ENCODE measurements around the gene FNDC11.

Gene FNDC11

DNA sequence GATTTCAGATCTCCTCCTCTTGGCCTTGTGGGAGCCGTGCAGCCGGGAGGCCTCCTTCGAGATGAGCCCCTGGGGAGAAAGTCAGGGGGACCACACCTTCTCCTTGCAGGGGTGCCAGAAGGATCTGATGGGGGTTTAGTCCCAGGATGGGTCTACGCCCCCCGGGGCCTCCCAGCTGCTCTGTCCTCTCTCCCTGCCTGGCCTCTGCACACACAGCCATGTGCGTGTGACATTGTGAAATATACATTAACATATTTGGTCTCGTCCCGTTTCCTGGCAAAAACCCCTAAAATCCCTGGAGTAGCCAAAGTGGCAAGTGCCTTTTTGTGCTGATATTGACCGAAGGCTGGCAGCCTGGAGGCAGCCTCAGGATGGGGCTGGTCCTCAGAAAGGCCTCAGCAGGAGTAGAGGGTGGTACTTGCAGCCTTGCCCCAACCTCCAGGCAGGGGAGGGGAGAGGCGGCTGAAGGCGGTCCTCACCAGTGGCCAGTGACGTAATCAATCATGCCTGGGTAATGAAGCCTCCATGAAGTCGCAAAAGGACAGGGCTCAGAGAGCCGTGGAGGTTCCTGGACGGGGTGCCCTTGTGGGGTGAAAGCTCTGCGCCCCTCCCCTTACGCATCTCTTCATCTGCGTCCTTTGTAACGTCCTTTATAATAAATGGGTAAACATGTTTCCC is 25.2 kb downstream of the FNDC11 start:
- DNase-seq (ENCODE audit: low read depth in 3 of 3): no peak

DNA sequence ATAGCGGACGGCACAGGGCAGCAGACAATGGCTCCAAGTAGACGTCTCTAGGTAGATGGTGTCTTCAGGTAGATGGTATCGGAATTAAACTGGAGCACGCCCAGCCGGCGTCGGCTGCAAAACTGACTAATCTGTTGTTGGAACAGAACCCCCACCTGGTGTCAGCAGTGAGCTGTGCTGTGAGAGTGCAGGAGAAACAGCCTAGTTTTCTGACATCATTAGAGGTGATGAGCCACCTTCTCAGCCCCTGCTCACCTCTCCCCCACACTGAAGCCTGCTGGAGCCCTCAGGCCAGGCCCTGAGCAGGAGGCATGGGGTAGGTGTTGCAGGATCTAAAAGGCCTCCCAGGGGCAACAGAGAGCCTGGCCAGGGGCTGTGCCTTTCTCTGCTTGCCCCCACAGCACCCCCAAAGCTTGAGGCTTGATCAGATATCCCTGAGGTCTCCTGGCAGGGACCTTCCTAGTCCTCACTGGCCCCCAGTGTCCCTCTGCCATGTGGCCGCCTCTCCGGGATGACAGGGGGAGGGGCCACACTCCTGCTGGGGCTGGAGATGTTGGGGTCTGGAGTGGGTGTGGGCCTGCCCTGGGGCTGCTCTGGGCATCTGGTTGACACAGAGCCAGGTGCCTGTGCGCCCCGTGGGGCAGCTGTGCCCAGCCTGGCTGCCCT is 27.0 kb downstream of the FNDC11 start:
- peak; percentile 27 to 60 (median 36) for DNase-seq (ENCODE audit: low read depth in 3 of 3)

GRCh38 chr20:63582382-63583063 is 28.6 kb downstream of the FNDC11 start:
- DNase-seq (ENCODE audit: low read depth in 3 of 3): no peak

DNA sequence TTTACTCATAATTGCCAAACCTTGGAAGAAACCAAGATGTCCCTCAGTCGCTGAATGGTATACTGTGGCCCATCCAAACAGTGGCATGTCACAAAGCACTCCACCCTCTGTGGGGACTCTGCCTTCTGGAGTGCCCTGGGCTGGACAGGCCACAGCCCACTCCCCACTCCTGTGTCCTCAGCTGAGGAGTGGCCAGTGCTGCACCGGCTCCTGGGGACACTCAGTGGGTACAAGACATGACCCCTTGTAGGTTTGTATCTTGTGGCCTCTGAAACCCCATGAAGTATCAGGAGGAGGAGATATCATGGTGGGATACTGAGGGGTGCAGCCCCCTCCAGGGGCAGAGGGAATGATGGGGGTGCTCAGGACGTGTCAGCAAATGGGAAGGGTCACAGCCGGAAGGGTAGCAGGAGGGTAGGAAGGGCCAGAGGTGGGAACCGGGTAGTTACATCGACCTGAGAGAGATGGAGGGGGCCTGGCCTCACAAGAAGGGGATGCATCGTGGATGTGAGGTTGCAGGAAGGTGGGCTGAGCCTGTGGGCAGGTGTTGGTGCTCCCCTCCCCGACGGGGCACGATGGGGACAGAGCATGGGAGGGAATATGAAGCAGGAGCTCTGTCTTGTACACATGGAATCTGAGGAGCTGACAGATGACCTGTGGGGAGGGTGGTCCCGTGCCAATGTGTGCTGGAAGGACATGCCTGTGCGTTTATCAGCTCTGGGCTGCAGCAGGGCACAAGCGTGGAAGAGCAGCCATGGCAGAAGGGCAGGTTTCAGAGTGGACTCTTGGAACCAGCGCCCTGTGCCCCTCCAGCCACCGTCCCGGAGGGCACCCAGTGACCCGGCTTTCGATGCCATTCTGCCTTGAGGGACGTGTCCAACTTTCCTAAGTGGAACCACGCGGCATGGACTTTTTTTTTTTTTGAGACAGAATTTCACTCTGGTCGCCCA is 31.9 kb downstream of the FNDC11 start:
- DNase-seq (ENCODE audit: low read depth in 3 of 3): no peak

DNA sequence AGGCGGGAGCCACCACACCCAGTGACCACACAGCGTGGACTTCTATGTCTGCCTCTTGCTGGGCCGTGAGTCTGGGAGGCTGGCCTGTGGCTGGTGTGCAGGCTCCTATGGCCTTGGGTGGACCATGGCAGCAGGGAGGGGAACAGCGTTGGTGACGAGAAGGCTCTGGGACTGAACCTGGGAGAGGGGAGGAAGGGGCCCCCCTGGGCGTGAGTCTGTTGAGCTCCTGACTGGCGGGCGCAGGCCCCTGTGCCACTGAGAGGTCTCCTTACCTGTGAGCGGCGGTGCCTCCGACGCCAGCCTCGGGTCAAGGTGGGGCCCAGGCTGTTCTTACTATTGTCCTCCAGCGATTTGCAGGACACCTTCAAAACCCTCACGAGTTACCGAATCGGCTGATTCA is 32.8 kb downstream of the FNDC11 start:
- no peak for DNase-seq (ENCODE audit: low read depth in 3 of 3)

GRCh38 chr20:63587256-63587655 is 33.3 kb downstream of the FNDC11 start:
- no peak for DNase-seq (ENCODE audit: low read depth in 3 of 3)

DNA sequence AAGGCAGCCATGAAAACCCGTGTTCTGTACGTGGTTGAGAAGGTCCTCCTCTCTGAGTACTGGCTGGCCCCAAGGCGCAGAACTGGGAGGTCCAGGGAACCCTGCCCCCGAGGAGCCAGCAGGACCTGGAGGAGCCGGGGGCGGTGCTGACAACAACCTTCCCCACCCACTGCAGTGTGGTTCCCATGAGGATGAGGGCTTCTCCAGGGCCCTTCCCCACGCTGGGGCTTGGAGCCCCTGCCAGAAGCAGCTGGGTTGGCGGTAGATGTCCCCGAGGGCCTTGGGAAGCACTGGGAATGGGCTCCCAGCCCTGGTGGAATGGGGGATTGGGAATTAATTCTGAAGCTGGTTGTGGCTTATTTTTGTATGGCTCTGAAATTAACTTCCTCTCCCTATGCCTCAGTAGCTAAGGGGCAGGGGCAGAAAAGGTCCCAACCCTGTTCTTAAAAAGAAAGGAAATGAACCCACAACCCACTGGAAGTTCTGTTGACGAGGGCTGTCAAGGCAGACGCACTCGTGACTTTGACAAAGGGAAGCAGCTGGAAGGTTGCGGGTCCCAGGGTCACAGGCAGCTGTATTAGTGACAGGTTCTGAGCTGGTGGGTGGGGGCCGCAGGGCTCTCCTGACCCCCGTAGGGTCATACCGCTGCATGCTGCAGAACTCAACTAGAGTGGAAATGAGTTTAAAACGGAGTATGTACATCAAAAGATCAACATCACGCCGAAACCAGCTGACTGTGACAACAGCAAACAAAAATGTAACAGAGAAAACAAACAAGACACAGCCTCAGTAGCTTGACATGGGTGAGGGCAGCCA is 34.0 kb downstream of the FNDC11 start:
- DNase-seq (ENCODE audit: low read depth in 3 of 3): no peak

GRCh38 chr20:63588641-63589041 is 34.7 kb downstream of the FNDC11 start:
- no peak for DNase-seq (ENCODE audit: low read depth in 3 of 3)

GRCh38 chr20:63589261-63590217 is 35.6 kb downstream of the FNDC11 start:
- no peak for DNase-seq (ENCODE audit: low read depth in 3 of 3)

- DNase-seq (ENCODE audit: low read depth in 3 of 3): no peak
These were observed 36.5 kb downstream of the FNDC11 start for GRCh38 chr20:63590218-63591146.

DNA sequence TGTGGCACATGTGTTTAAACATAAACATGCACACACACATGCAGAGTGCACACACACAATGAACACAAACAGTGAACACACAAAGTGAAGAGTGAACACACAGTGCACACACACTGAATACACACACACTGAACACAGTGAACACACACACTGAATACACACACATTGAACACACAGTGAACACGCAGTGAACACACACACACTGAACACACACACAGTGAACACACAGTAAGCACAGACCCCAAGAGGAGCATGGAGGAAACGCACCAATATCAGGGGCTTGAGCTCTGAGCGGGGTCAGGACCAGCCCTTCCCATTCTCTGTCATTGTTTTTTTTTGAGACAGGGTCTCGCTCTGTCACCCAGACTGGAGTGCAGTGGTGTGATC is 37.2 kb downstream of the FNDC11 start:
- no peak for DNase-seq (ENCODE audit: low read depth in 3 of 3)

GRCh38 chr20:63591786-63592355 is 37.9 kb downstream of the FNDC11 start:
- DNase-seq (ENCODE audit: low read depth in 3 of 3): no peak

- DNase-seq (ENCODE audit: low read depth in 3 of 3): no peak
These were observed 38.7 kb downstream of the FNDC11 start for GRCh38 chr20:63592661-63593060.

DNA sequence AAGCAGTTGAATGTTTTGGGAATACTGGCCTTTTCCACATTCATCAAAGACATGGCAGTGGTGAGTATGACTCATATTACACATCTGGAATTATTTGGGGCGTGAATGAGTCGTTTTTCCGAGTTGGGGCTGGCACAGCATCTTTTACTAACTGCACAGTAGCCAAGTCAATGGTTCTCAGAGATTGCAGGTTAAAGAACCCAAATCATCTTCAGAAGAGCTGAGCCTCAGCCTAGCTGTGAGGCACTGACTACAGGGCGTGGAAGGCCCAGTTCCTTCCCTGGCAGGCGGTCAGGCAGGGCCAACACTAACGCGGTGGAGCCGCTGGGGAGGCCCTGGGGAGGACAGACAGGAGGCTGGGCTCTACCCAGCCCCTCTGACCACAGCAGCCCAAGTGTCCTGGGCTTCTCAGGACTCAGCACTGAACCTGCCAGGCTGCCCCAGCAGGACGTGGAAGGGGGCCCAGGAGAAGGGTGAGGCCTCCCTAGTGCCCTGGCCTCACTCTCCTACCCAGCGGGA is 40.1 kb downstream of the FNDC11 start:
- no peak for DNase-seq (ENCODE audit: low read depth in 3 of 3)

- DNase-seq (ENCODE audit: low read depth in 3 of 3): no peak
These were observed 41.6 kb downstream of the FNDC11 start for GRCh38 chr20:63595416-63596127.

DNA sequence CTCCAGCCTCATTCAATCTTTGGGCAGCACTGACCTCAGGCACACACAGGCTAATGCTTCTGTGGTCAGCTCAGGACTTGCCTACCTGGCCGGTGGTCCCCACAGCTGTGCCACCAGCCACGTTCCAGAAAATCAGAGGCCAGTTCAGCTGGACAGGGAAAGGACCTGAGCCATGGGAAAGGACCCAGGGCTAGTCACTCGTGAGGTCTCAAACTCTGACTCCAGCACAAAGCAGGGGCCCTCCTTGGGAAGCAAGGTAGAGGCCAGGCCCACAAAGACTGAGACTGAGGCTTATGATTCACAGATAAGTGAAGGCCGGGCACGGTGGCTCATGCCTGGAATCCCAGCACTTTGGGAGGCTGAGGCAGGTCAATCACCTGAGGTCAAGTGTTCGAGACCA is 42.5 kb downstream of the FNDC11 start:
- DNase-seq (ENCODE audit: low read depth in 3 of 3): no peak

DNA sequence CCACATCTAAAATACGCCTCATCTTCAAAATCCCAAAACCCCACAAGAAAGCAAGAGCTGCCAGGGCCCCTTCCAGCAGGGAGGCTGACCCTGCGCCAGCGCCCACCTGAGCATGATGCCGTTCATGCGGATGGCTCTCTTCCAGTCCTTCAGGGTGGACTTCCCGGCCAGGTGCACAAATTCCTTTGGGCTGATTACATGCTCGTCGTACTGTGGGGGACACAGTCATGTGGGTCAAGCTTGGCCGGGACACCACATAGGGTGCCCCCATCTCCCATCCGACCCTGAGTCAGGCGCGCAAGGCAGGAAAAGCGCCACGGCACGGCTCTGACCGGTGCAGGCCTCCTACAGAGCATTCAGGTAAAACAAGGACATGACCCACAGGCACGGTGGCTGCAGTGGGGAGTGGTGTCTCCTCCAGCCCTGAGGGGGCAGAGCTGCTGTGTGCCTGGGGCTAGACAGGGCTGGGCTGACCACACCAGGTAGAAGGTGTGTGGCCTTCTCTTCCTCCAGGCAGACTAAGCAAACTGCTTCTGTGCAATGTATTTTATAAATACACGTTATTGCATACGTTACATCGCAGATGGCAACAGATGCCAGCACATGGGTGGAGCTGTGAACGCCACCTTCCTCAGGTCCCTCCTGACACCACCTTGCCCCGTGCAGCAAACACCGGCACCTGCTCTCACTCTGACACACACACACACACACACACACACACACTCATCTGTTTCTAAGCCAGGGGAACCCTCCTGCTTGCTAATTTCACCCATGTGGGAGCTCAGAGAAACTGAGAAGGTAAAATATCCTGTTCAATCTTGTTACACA is 43.9 kb downstream of the FNDC11 start:
- no peak for DNase-seq (ENCODE audit: low read depth in 3 of 3)

Data from stimulated activated CD4-positive, alpha-beta T cell treated with anti-CD3 and anti-CD28 coated beads, TNF-alpha, amount 100 ng/mL, for 24 hours (primary cell).